Peyer's patch (tissue), 4 donors: ENCODE data around the gene PLCD4. TPM values are rescaled to one million over a fixed set of nuclear protein-coding genes. Genes with fewer than 3 reads are reported as not detected.

ENCODE experiments used
- DNase-seq, 3 donors: peaks; one replicate each; pipeline ENCODE4 v3.0.0-alpha.2; 2017 to 2019
- H3K27ac ChIP-seq, 4 donors: fragments of 200-600 bp; sonication (generic); one replicate each; pipeline ENCODE4 v1.5.1; 2016 to 2019
- H3K27me3 ChIP-seq, 2 donors: fragments of 200-600 bp; sonication (generic); one replicate each; pipeline ENCODE4 v1.5.1; 2019
- H3K36me3 ChIP-seq, 3 donors: fragments of 200-600 bp; sonication (generic); one replicate each; pipeline ENCODE4 v1.5.1; 2016 to 2019
- H3K4me1 ChIP-seq, 4 donors: fragments of 200-600 bp; sonication (generic); one replicate each; pipeline ENCODE4 v1.5.1; 2016 to 2019
- H3K4me3 ChIP-seq, 4 donors: fragments of 200-600 bp; sonication (generic); 1 replicate in 3 of 4; 2 replicates in 1 of 4; pipeline ENCODE4 v1.5.1; 2016 to 2019; ENCODE audit warnings: mild to moderate bottlenecking in 1 of 4
- H3K9me3 ChIP-seq, 4 donors: fragments of 200-600 bp; sonication (generic); one replicate each; pipeline ENCODE4 v1.5.1; 2016 to 2019; ENCODE audit warnings: mild to moderate bottlenecking in 1 of 4
- POLR2A ChIP-seq, 2 donors: fragments of 450-650 bp; IDR thresholded peaks; one replicate each; pipeline ENCODE4 v1.5.1; 2017; ENCODE audit warnings: antibody characterized with exemption in 2 of 2, mild to moderate bottlenecking in 2 of 2, moderate library complexity in 2 of 2
- total RNA-seq, 4 donors: library from RNA; depleted of rRNA; stranded (reverse); fragments of >200 nt; gene quantifications; one replicate each; pipeline ENCODE4 v1.1.0, GENCODE V29; 2016
- TF ChIP-seq, protein P1 (sequence below), 6 experiments: fragments of 450-650 bp in 4 of 6; fragments of 200-600 bp in 2 of 6; sonication (generic) in 1 of 6; IDR thresholded peaks; one replicate each; pipeline ENCODE4 v1.5.1; 2017 to 2019; ENCODE audit warnings: antibody characterized with exemption in 6 of 6, mild to moderate bottlenecking in 3 of 6, moderate library complexity in 1 of 6

Gene PLCD4
- total RNA-seq, 4 donors from 2014 or later, result 1.5 to 9.9 (median 3.6) TPM; not detected in 1

GRCh38 chr2:218644721-218645120 is 37.0 kb downstream of the PLCD4 start:
- Histone ChIP-seq H3K36me3 (peaks cover 0 to 88% (median 0%) of the 10 kb centered on the region in 3 donors), H3K9me3 (no peaks in the 10 kb centered on the region), H3K27ac (no peak overlapping the region), H3K4me1 (no peaks in the 10 kb centered on the region), H3K27me3 (no peaks in the 10 kb centered on the region), H3K4me3 (no peak overlapping the region)
- DNase-seq, result no peak
- TF ChIP-seq, protein P1, sequence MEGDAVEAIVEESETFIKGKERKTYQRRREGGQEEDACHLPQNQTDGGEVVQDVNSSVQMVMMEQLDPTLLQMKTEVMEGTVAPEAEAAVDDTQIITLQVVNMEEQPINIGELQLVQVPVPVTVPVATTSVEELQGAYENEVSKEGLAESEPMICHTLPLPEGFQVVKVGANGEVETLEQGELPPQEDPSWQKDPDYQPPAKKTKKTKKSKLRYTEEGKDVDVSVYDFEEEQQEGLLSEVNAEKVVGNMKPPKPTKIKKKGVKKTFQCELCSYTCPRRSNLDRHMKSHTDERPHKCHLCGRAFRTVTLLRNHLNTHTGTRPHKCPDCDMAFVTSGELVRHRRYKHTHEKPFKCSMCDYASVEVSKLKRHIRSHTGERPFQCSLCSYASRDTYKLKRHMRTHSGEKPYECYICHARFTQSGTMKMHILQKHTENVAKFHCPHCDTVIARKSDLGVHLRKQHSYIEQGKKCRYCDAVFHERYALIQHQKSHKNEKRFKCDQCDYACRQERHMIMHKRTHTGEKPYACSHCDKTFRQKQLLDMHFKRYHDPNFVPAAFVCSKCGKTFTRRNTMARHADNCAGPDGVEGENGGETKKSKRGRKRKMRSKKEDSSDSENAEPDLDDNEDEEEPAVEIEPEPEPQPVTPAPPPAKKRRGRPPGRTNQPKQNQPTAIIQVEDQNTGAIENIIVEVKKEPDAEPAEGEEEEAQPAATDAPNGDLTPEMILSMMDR (IDR thresholded peaks at IDR 0.05), result no peak
- TF ChIP-seq POLR2A (IDR thresholded peaks at IDR 0.05), result no peak

- Histone ChIP-seq H3K27me3 (no peaks in the 10 kb centered on the region), H3K36me3 (peaks cover 0 to 86% (median 0%) of the 10 kb centered on the region in 3 donors), H3K4me1 (no peaks in the 10 kb centered on the region), H3K4me3 (no peak overlapping the region), H3K9me3 (no peaks in the 10 kb centered on the region), H3K27ac (no peak overlapping the region)
- no peak for TF ChIP-seq POLR2A (IDR thresholded peaks at IDR 0.05)
- TF ChIP-seq, protein P1 (IDR thresholded peaks at IDR 0.05), result no peak
- DNase-seq, result no peak
These were observed 37.4 kb downstream of the PLCD4 start for GRCh38 chr2:218645126-218645525.

- Histone ChIP-seq H3K36me3 (peaks cover 0 to 71% (median 3%) of the 10 kb centered on the region in 3 donors), H3K4me3 (no peak overlapping the region), H3K4me1 (no peaks in the 10 kb centered on the region), H3K27ac (no peak overlapping the region), H3K27me3 (no peaks in the 10 kb centered on the region), H3K9me3 (no peaks in the 10 kb centered on the region)
- TF ChIP-seq, protein P1 (IDR thresholded peaks at IDR 0.05), result peak; percentile 45 to 83 (median 76)
- no peak for TF ChIP-seq POLR2A (IDR thresholded peaks at IDR 0.05)
- peak; percentile 28 to 74 (median 63) for DNase-seq
These were observed 40.5 kb downstream of the PLCD4 start for GRCh38 chr2:218648088-218648786.

DNA sequence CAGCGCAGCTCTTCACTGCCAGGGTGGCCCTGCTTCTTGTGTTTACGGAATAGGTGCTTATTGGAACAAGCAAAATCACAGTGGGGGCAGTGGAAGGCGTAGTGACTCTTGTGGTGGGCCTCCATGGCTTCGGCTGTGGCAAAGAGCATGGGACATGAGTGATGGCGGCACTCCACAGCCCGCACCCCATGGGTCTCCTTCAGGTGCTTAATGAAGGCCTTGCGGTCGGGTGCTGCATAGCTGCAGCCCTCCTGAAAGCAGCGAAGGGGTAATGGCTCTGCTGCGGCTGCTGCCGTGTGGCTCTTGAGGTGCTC is 41.0 kb downstream of the PLCD4 start:
- TF ChIP-seq, protein P1 (IDR thresholded peaks at IDR 0.05), result no peak
- TF ChIP-seq POLR2A (IDR thresholded peaks at IDR 0.05), result no peak
- H3K4me1 ChIP-seq, result no peaks in the 10 kb centered on the region
- H3K9me3 ChIP-seq, result no peaks in the 10 kb centered on the region
- no peak for DNase-seq
- H3K36me3 ChIP-seq, result peaks cover 0 to 68% (median 3%) of the 10 kb centered on the region in 3 donors
- H3K27ac ChIP-seq, result no peak overlapping the region
- H3K4me3 ChIP-seq, result no peak overlapping the region
- H3K27me3 ChIP-seq, result no peaks in the 10 kb centered on the region

- TF ChIP-seq, protein P1 (IDR thresholded peaks at IDR 0.05), result no peak
- no peak for TF ChIP-seq POLR2A (IDR thresholded peaks at IDR 0.05)
- Histone ChIP-seq H3K27ac (no peak overlapping the region), H3K36me3 (peaks cover 0 to 54% (median 3%) of the 10 kb centered on the region in 3 donors), H3K4me1 (peaks cover 0 to 11% (median 2%) of the 10 kb centered on the region in 4 donors), H3K4me3 (no peak overlapping the region), H3K9me3 (no peaks in the 10 kb centered on the region), H3K27me3 (no peaks in the 10 kb centered on the region)
- no peak for DNase-seq
These were observed 48.1 kb downstream of the PLCD4 start for GRCh38 chr2:218655751-218656150.
